H1 (cell line): ENCODE measurements around the gene LCN6. TPM values are rescaled to one million over a fixed set of nuclear protein-coding genes. Genes with fewer than 3 reads are reported as not detected.

ENCODE experiments used
- CTCF ChIA-PET: fragments of 300-600 bp; sonication (Branson Sonifier 250); formaldehyde crosslinking; loops from one replicate; lab custom pipeline; 2021; ENCODE audit not compliant: partially characterized antibody; lab: Charles Lee
- POLR2A ChIA-PET: fragments of 300-600 bp; sonication (Branson Sonifier 250); formaldehyde crosslinking; loops from one replicate; lab custom pipeline; 2021; ENCODE audit warnings: inconsistent platforms; ENCODE audit not compliant: partially characterized antibody; lab: Charles Lee
- DNase-seq, 2 experiments: peaks; one replicate each; pipeline versions ENCODE4 v3.0.0 to v3.0.0-alpha.2; 2010 to 2022; ENCODE audit warnings: low spot score in 2 of 2, low read depth in 1 of 2, mixed read lengths in 1 of 2
- FAIRE-seq: peaks from 2 replicates; lab custom pipeline; 2011; peaks lifted over from hg19 to GRCh38; lab: Jason Lieb, UNC
- H2AFZ ChIP-seq: 2 replicates; pipeline ENCODE4 v1.8.1; 2012; ENCODE audit warnings: low read length, inconsistent platforms
- H2AK5ac ChIP-seq: 2 replicates; pipeline ENCODE4 v1.6.1; 2013; ENCODE audit warnings: low read depth, low read length
- H2BK120ac ChIP-seq: replicated peaks from 2 replicates; pipeline ENCODE3; 2013; ENCODE audit warnings: low read depth, low read length, inconsistent platforms
- H2BK12ac ChIP-seq: 2 replicates; pipeline ENCODE4 v1.6.1; 2013; ENCODE audit warnings: low read depth, low read length
- H2BK15ac ChIP-seq: 2 replicates; pipeline ENCODE4 v1.6.1; 2013; ENCODE audit warnings: low read length
- H2BK20ac ChIP-seq: 2 replicates; pipeline ENCODE4 v1.6.1; 2013; ENCODE audit warnings: low read length
- H2BK5ac ChIP-seq: 2 replicates; pipeline ENCODE4 v1.6.1; 2013; ENCODE audit warnings: low read depth, low read length
- H3K14ac ChIP-seq: 2 replicates; pipeline ENCODE4 v1.6.1; 2013; ENCODE audit warnings: inconsistent platforms; ENCODE audit not compliant: insufficient read length
- H3K18ac ChIP-seq: 2 replicates; pipeline ENCODE4 v1.6.1; 2013; ENCODE audit warnings: low read length; ENCODE audit errors: extremely low read depth
- H3K23ac ChIP-seq: 2 replicates; pipeline ENCODE4 v1.6.1; 2013; ENCODE audit warnings: inconsistent platforms; ENCODE audit not compliant: insufficient read length
- H3K23me2 ChIP-seq: 2 replicates; pipeline ENCODE4 v1.6.1; 2013; ENCODE audit warnings: low read depth, low read length
- H3K27ac ChIP-seq: 2 replicates; pipeline ENCODE4 v1.6.1; 2011; ENCODE audit warnings: low read depth, low read length, inconsistent platforms
- H3K27me3 ChIP-seq, 4 experiments: replicated peaks in 1 of 4; 1 replicate in 1 of 4; 2 replicates in 3 of 4; pipeline versions ENCODE4 v1.6.1 to v1.8.1; 2011 to 2013; ENCODE audit warnings: low read length in 3 of 4, mild to moderate bottlenecking in 3 of 4, inconsistent platforms in 2 of 4, mixed read lengths in 2 of 4, moderate library complexity in 1 of 4; ENCODE audit not compliant: control insufficient read depth in 3 of 4, insufficient read depth in 3 of 4; ENCODE audit errors: extremely low read depth in 1 of 4
- H3K36me3 ChIP-seq, 4 experiments: 2 replicates each; pipeline versions ENCODE4 v1.6.1 to v1.8.1; 2011 to 2013; ENCODE audit warnings: mild to moderate bottlenecking in 4 of 4, low read length in 3 of 4, moderate library complexity in 2 of 4, control low read depth in 1 of 4, inconsistent platforms in 1 of 4; ENCODE audit not compliant: insufficient read depth in 4 of 4, control insufficient read depth in 2 of 4
- H3K4ac ChIP-seq: replicated peaks from 2 replicates; pipeline ENCODE3; 2013; ENCODE audit warnings: low read length, low read depth, mixed read lengths, inconsistent platforms; ENCODE audit not compliant: insufficient read length
- H3K4me1 ChIP-seq, 4 experiments: replicated peaks in 1 of 4; 1 replicate in 1 of 4; 2 replicates in 3 of 4; pipeline versions ENCODE4 v1.6.1 to v1.8.1; 2011 to 2013; ENCODE audit warnings: low read length in 3 of 4, inconsistent platforms in 2 of 4, mixed read lengths in 1 of 4; ENCODE audit not compliant: insufficient read depth in 4 of 4, control insufficient read depth in 3 of 4
- H3K4me2 ChIP-seq, 2 experiments: 2 replicates each; pipeline versions ENCODE4 v1.6.1 to v1.8.1; 2011 to 2013; ENCODE audit warnings: low read depth in 2 of 2, low read length in 2 of 2, control low read depth in 1 of 2, inconsistent platforms in 1 of 2, mild to moderate bottlenecking in 1 of 2; ENCODE audit not compliant: insufficient read depth in 1 of 2
- H3K4me3 ChIP-seq, 4 experiments: fragments of 200-600, 300-600 bp in 1 of 4; sonication (generic), shearing (Covaris generic), sonication (Bioruptor Twin) in 1 of 4; 2 replicates each; pipeline versions ENCODE4 v1.5.1 to v1.8.1; 2011 to 2016; ENCODE audit warnings: low read length in 4 of 4, low read depth in 3 of 4, control low read depth in 2 of 4, inconsistent platforms in 2 of 4, mild to moderate bottlenecking in 2 of 4, mixed read lengths in 1 of 4, moderate library complexity in 1 of 4; ENCODE audit not compliant: insufficient read depth in 2 of 4; ENCODE audit errors: extremely low read depth in 1 of 4
- H3K56ac ChIP-seq: replicated peaks from 2 replicates; pipeline ENCODE3; 2013; ENCODE audit warnings: low read depth, mild to moderate bottlenecking, mixed read lengths, low read length, inconsistent platforms; ENCODE audit not compliant: insufficient read length
- H3K79me1 ChIP-seq: 2 replicates; pipeline ENCODE4 v1.6.1; 2013; ENCODE audit warnings: low read depth, low read length, control low read depth
- H3K79me2 ChIP-seq, 2 experiments: 2 replicates each; pipeline versions ENCODE4 v1.6.1 to v1.8.1; 2012 to 2013; ENCODE audit warnings: low read length in 2 of 2, mild to moderate bottlenecking in 2 of 2, inconsistent platforms in 1 of 2; ENCODE audit not compliant: insufficient read depth in 2 of 2, control insufficient read depth in 1 of 2
- H3K9ac ChIP-seq, 4 experiments: replicated peaks in 1 of 4; 1 replicate in 1 of 4; 2 replicates in 3 of 4; pipeline versions ENCODE4 v1.6.1 to v1.8.1; 2011 to 2013; ENCODE audit warnings: low read depth in 3 of 4, low read length in 3 of 4, control low read depth in 2 of 4, mild to moderate bottlenecking in 2 of 4, moderate library complexity in 2 of 4, inconsistent platforms in 1 of 4; ENCODE audit errors: extremely low read depth in 1 of 4
- H3K9me3 ChIP-seq, 2 experiments: 2 replicates each; pipeline versions ENCODE4 v1.6.1 to v1.8.1; 2012 to 2013; ENCODE audit warnings: mild to moderate bottlenecking in 2 of 2, moderate library complexity in 2 of 2, control low read depth in 1 of 2, inconsistent platforms in 1 of 2, low read depth in 1 of 2, low read length in 1 of 2, mixed read lengths in 1 of 2; ENCODE audit not compliant: insufficient read depth in 2 of 2
- H4K20me1 ChIP-seq, 2 experiments: replicated peaks in 1 of 2; 2 replicates each; pipeline versions ENCODE3 to v1.8.1; 2011 to 2013; ENCODE audit warnings: inconsistent platforms in 2 of 2, low read length in 2 of 2, mild to moderate bottlenecking in 1 of 2; ENCODE audit not compliant: insufficient read depth in 2 of 2, control insufficient read depth in 1 of 2
- H4K5ac ChIP-seq: 2 replicates; pipeline ENCODE4 v1.6.1; 2013; ENCODE audit warnings: low read length, low read depth, mixed read lengths, inconsistent platforms; ENCODE audit not compliant: insufficient read length
- H4K8ac ChIP-seq: 2 replicates; pipeline ENCODE4 v1.8.0; 2013; ENCODE audit warnings: mild to moderate bottlenecking, moderate library complexity, low read length, inconsistent platforms; ENCODE audit not compliant: insufficient read depth; ENCODE audit errors: extremely low read depth
- H4K91ac ChIP-seq: replicated peaks from 2 replicates; pipeline ENCODE3; 2013; ENCODE audit warnings: low read length, mixed read lengths, inconsistent platforms; ENCODE audit not compliant: insufficient read length
- ASH2L ChIP-seq: fragments of 200-600, 300-600 bp; sonication (generic); IDR thresholded peaks from one replicate; pipeline ENCODE4 v1.7.1; 2017; ENCODE audit warnings: low read length
- BRCA1 ChIP-seq: IDR thresholded peaks from 2 replicates; pipeline ENCODE4 v1.6.1; 2012; ENCODE audit warnings: low read depth, low read length, improper control_type of control experiment
- CEBPB ChIP-seq: IDR thresholded peaks from 2 replicates; pipeline ENCODE4 v1.6.1; 2012; ENCODE audit warnings: low read depth, low read length
- CHD2 ChIP-seq: IDR thresholded peaks from 2 replicates; pipeline ENCODE4 v1.6.1; 2012; ENCODE audit warnings: low read length, improper control_type of control experiment
- EP300 ChIP-seq, 2 experiments: IDR thresholded peaks; 1 replicate in 1 of 2; 2 replicates in 1 of 2; pipeline ENCODE4 v1.6.1; 2011 to 2012; ENCODE audit warnings: low read depth in 2 of 2, low read length in 2 of 2, mild to moderate bottlenecking in 2 of 2, borderline replicate concordance in 1 of 2, inconsistent platforms in 1 of 2, moderate library complexity in 1 of 2
- KDM5A ChIP-seq: fragments of 200-600 bp; IDR thresholded peaks from 2 replicates; pipeline ENCODE4 v1.7.1; 2012; ENCODE audit warnings: mild to moderate bottlenecking, low read length, inconsistent platforms, mixed read lengths
- RXRA ChIP-seq: IDR thresholded peaks from 2 replicates; pipeline ENCODE4 v1.6.1; 2011; ENCODE audit warnings: low read depth, mild to moderate bottlenecking, low read length, moderate library complexity; ENCODE audit not compliant: insufficient read depth
- SIX5 ChIP-seq: IDR thresholded peaks from 2 replicates; pipeline ENCODE4 v1.6.1; 2011; ENCODE audit warnings: mild to moderate bottlenecking, low read depth, low read length
- SP1 ChIP-seq: IDR thresholded peaks from 2 replicates; pipeline ENCODE4 v1.6.1; 2011; ENCODE audit warnings: low read depth, low read length
- WGBS, 2 experiments: shearing (Covaris generic) in 1 of 2; methylation state at CpG; one replicate each; pipeline versions ENCODE4 v1.1.6 to v1.1.7; 2013 to 2015; ENCODE audit warnings: low lambda C conversion rate in 2 of 2, mixed read lengths in 2 of 2, inconsistent platforms in 1 of 2, low coverage in 1 of 2, missing lambda C conversion rate in 1 of 2; ENCODE audit not compliant: insufficient replicate concordance in 2 of 2, insufficient coverage in 1 of 2, insufficient read length in 1 of 2; ENCODE audit errors: extremely low coverage in 1 of 2, missing lambda C conversion rate in 1 of 2; 5-methylcytosine and 5-hydroxymethylcytosine counted together
- polyA plus RNA-seq, 7 experiments: library from polyadenylated mRNA; depleted of rRNA in 3 of 7; stranded (reverse) in 5 of 7; unstranded in 2 of 7; fragments of >200 nt in 5 of 7; fragments of 200-250 nt in 2 of 7; gene quantifications; 1 replicate in 5 of 7; 2 replicates in 1 of 7; 4 replicates in 1 of 7; pipeline versions ENCODE4 v1.2.1 to v1.2.3, GENCODE V29; 2011 to 2013; ENCODE audit warnings: missing spikeins in 2 of 7, mixed read lengths in 2 of 7
- total RNA-seq: library from RNA; stranded (reverse); fragmentation: NEBNext Ultra II Directional; extraction: Animal tissue kit (Norgen Biotek cat#: 25700); gene quantifications from 2 replicates; pipeline ENCODE4 v1.2.1, GENCODE V29; 2021
- TF ChIP-seq, protein P1 (sequence below): IDR thresholded peaks from 2 replicates; pipeline ENCODE4 v1.6.1; 2011; ENCODE audit warnings: low read length, improper control_type of control experiment
- TF ChIP-seq, protein P2 (sequence below): IDR thresholded peaks from 2 replicates; pipeline ENCODE4 v1.6.1; 2012; ENCODE audit warnings: inconsistent platforms

Gene LCN6
- total and polyA plus RNA-seq, 2 of the 8 experiments (the other 6 are each of a cell fraction or from before 2014, with no cell fraction given), result not detected

DNA sequence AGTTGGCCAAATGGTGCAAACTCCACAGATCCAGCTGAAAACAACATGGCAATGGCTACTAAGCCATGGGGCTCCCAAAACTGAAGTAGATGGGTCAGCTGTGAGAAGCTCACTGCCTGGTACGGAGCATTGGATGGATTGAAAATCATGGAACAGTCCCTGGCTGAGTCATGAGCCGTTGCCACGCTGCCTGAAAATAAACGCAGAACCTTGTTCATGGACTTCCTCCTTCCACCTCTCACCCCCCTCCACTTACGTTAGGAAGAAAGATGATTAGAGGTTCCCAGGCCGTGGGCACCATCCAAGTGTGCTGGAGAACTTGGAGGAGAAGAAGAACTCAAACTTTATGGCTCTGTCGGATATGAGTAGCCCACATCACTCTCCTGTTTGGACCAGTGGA is 42.8 kb downstream of the LCN6 start:
- H2BK5ac ChIP-seq, result no peak overlapping the region
- no peaks in the 10 kb centered on the region for H3K36me3 ChIP-seq
- H2AK5ac ChIP-seq, result no peak overlapping the region
- H3K4ac ChIP-seq, result no peak overlapping the region
- H4K5ac ChIP-seq, result no peak overlapping the region
- 81% methylated on average over 7 of the region's 7 CpGs; no CpG with 5 or more reads in 1 of the 2 experiments for WGBS, 2 experiments
- CTCF ChIA-PET, result no interaction called here
- H4K91ac ChIP-seq, result no peak overlapping the region
- H2BK120ac ChIP-seq, result no peak overlapping the region
- no peak overlapping the region for H3K23ac ChIP-seq
- no peak overlapping the region for H2BK15ac ChIP-seq
- no peaks in the 10 kb centered on the region for H3K23me2 ChIP-seq
- no peak overlapping the region for H3K27ac ChIP-seq
- no peak overlapping the region for H4K8ac ChIP-seq
- H3K14ac ChIP-seq, result no peak overlapping the region
- no peak overlapping the region for H2BK20ac ChIP-seq
- H2AFZ ChIP-seq, result no peak overlapping the region
- H3K56ac ChIP-seq, result no peak overlapping the region
- H4K20me1 ChIP-seq, result no peaks in the 10 kb centered on the region
- peaks cover 0 to 9% (median 1%) of the 10 kb centered on the region in 4 experiments; a peak in 3 of 7 replicates for H3K4me1 ChIP-seq
- no peak overlapping the region for H3K18ac ChIP-seq
- no peak overlapping the region for H3K9ac ChIP-seq
- H2BK12ac ChIP-seq, result no peak overlapping the region
- H3K4me2 ChIP-seq, result no peak overlapping the region
- no peak overlapping the region for H3K4me3 ChIP-seq
- H3K27me3 ChIP-seq, result peaks cover 0 to 5% (median 0%) of the 10 kb centered on the region in 4 experiments; a peak in 3 of 7 replicates
- no peaks in the 10 kb centered on the region for H3K79me1 ChIP-seq
- FAIRE-seq, result no peak
- TF ChIP-seq EP300 (IDR thresholded peaks at IDR 0.05; ENCODE audit: borderline replicate concordance in 1 of 2, low read depth in 2 of 2, low read length in 2 of 2), result no peak
- TF ChIP-seq RXRA, result no peak
- TF ChIP-seq CHD2, result no peak
- TF ChIP-seq CEBPB, result no peak
- TF ChIP-seq KDM5A, result no peak
- TF ChIP-seq, protein P1, sequence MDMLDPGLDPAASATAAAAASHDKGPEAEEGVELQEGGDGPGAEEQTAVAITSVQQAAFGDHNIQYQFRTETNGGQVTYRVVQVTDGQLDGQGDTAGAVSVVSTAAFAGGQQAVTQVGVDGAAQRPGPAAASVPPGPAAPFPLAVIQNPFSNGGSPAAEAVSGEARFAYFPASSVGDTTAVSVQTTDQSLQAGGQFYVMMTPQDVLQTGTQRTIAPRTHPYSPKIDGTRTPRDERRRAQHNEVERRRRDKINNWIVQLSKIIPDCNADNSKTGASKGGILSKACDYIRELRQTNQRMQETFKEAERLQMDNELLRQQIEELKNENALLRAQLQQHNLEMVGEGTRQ, result no peak
- TF ChIP-seq, protein P2, sequence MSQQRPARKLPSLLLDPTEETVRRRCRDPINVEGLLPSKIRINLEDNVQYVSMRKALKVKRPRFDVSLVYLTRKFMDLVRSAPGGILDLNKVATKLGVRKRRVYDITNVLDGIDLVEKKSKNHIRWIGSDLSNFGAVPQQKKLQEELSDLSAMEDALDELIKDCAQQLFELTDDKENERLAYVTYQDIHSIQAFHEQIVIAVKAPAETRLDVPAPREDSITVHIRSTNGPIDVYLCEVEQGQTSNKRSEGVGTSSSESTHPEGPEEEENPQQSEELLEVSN, result no peak
- no peak for TF ChIP-seq BRCA1
- no peak for TF ChIP-seq ASH2L
- no peak for TF ChIP-seq SIX5
- TF ChIP-seq SP1, result no peak
- DNase-seq, result no peak
- H3K9me3 ChIP-seq, result no peaks in the 10 kb centered on the region
- POLR2A ChIA-PET, result interaction anchor here (1.0 kb wide), 1 partner anchor 21 kb away, joined by 4 read pairs; no protein-coding TSS in a partner anchor
- no peaks in the 10 kb centered on the region for H3K79me2 ChIP-seq
